TTC549 (cell line): ENCODE data around the gene HSD17B14.

ENCODE experiments used
- FAIRE-seq: peaks from 2 replicates; lab custom pipeline; 2012; peaks lifted over from hg19 to GRCh38; lab: Jason Lieb, UNC

The HSD17B14 gene

DNA sequence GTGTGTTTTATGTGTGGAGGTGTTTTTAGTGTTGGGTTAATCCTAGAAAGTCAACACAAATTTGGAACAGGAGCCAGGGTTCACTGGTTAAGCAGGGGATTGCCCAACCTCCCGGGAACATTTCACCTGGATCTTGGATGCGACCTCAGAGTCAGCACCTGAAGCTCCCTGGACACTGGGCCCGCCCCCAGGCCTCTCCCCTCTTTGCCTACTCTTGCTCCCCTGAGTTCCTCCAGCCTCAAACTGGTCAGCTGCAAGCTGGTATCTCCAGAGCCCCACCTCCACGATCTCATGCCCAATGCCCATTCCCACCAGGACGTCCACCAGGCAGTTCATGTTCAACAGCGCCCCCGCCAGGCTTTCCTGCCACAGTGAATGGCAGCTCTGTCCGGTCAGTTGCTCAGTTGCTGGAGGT lies 9.7 kb downstream of the HSD17B14 start:
- no peak for FAIRE-seq

DNA sequence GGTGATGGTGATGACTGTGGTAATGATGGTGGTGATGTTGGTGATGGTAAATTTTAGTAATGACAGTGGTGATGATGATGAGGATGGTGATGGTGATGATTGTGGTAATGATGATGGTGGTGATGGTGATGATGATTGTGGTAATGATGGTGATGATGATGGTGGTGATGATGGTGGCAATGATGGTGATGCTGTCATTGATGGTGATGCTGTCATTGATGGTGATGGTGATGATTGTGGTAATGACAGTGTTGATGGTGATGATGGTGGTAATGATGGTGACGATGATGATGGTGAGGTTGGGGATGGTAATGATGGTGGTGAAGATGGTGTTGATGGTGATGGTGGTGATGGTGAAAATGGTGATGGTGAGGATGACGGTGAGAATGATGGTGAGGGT lies 13.8 kb downstream of the HSD17B14 start:
- no peak for FAIRE-seq

DNA sequence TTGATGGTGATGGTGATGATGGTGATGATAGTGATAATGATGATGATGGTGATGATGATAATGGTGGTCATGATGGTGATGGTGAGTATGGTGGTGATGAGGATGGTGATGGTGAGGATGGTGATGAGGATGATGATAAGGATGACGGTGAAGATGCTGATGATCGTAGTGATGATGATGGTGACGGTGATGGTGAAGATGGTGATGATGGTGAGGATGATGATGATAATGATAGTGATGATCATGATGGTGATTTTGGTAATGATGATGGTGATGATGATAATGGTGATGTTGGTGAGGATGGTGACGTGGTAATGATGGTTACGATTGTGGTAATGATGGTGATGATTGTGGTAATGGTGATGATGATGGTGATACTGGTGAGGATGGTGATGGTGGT lies 14.7 kb downstream of the HSD17B14 start:
- FAIRE-seq = no peak

DNA sequence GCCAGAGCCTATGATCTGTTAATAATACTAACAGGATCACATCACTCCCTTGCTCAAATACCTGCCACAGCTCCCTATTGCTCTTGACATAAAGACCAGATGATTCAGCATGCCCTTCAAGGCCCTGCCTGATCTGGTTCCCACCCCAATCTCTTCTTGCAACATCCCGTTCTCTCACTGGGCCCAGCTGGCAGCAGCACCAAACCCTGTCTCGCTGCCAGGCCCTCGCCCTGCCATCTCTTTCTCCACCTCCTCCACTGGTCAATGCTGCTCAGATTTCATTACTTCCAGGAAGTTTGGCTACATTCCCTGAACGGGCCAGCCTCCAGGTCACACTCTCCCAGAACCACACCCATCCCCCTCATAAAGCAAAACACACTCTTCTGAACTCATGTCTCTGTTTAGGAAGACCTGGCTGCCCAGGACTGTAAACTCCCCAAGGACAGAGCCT lies 16.9 kb downstream of the HSD17B14 start:
- no peak for FAIRE-seq

DNA sequence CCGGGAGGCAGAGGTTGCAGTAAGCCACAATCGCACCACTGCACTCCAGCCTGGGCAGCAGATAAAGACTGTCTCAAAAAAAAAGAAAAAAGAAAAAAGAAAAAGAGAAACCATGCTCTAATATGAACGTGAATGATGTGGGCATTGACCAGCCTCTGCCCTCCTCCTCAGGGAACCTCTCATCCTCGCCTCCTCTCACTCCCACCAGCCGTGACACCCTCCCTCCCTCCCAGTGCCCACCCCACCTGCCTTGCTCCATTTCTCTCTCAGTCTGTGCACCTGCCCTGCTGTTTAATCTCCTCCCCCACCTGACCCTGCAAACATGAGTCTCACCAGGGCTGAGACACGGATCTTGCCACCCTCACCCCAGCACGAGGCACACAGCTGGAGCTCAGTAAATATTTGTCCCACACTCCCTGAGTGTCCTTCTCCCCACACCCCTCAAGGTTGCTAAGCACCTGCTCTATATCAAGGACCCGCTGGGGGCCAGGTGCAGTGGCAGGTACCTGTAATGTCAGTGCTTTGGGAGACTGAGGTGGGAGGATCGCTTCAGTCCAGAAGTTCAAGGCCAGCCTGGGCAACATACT lies 18.0 kb downstream of the HSD17B14 start:
- no peak for FAIRE-seq

DNA sequence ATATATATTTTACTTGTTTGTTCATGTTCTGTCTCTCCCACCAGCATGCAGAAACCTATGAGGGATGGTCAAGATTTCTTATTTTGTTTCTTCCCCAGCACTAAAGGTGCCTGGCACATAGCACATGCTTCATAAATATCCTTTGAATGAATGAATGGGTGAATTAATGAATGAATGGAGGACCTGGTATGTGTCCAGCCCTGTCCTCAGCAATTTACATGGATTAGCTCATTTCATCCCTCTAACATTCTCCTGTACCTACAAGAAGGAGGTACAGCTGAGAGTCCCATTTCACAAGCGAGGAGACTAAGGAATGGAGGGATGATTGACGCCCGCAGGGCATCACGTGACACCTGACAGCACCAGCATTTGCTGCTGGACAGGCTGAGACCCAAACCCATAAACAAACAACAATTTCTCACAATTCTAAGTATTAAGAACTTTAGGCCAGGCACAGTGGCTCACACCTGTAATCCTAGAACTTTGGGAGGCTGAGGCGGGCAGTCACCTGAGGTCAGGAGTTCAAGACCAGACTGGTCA lies 18.6 kb downstream of the HSD17B14 start:
- FAIRE-seq = no peak

DNA sequence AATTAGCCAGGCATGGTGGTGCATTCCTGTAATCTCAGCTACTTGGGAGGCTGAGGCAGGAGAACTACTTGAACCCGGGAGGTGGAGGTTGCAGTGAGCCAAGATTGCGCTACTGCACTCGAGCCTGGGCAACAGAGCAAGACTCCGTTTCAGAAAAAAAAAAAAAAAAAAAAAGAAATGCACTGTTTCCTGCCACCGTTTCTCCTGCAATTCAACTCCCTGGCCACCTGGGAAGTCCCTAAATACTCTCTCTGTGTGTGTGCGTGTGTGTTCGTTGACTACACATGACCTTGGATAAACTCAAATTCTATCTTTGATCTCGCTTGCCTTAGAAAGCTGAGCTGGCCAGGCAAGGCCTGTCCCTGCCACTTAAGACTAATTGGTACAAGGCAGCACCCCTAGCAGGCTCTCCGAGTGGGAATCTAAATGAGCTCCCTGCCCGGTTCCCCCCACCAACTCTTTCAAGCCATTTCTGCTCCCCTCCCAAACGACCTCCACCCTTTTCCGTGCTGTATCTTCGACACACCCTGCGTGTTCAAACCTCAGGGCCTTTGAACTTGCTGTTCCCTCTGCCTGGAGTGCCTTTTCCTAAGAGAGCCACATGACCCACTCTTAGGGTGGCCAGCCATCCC lies 20.3 kb downstream of the HSD17B14 start:
- FAIRE-seq = no peak

DNA sequence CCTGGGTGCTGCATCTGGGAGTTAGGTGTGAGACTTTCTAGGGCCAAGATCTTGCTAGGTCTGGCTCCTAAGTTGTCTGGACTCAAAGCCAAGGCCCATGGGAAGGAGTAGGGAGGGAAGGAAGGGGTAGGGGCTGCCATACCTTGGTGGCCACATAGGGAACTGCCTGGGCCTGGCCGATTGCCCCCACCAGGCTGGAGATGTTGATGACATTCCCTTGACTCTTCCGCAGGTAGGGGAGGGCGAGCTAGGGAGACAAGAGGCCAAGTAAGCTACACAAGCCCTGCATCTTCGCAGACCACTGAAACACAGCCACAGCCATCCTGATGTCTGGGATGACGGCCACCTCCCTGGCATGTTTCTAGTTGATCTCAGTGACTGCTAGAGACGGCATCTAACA lies 21.4 kb downstream of the HSD17B14 start:
- FAIRE-seq = no peak

DNA sequence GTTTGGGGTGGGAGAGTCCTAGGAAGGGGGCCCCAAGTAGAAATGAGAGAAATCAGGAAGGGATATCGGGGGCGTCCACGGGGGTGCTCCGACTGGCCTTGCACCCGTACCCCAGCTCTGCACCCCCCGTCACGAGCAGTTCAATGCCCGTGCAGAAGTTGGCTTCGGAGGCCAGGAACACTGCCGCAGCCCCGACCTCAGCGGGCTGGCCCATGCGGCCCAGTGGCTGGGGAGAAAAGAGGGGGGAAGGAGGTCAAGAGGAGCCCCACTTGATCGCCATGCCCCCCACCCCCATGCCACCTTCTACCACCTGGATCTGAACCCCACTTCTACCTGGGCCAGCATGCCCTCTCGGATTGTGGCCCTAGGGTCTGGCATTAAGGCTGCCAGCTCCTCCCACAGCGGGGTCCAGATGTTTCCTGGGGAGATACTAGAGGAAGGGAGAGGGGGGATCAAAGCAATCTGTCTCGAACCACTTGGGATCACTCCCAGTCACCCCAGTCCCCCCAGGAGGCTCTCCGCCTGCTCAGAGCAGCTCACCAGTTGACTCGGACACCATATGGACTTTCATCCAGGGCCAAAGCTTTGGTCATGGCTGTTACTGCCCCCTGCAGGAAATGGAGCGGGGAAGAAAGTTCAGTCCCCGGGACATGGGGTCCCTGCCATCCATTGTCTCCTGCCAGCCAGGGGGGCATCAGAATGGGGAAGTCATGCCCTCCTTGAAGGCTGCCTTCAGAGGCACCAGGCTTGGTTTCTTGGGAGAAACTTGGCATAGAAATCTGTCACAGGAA lies 23.0 kb downstream of the HSD17B14 start:
- FAIRE-seq = no peak

DNA sequence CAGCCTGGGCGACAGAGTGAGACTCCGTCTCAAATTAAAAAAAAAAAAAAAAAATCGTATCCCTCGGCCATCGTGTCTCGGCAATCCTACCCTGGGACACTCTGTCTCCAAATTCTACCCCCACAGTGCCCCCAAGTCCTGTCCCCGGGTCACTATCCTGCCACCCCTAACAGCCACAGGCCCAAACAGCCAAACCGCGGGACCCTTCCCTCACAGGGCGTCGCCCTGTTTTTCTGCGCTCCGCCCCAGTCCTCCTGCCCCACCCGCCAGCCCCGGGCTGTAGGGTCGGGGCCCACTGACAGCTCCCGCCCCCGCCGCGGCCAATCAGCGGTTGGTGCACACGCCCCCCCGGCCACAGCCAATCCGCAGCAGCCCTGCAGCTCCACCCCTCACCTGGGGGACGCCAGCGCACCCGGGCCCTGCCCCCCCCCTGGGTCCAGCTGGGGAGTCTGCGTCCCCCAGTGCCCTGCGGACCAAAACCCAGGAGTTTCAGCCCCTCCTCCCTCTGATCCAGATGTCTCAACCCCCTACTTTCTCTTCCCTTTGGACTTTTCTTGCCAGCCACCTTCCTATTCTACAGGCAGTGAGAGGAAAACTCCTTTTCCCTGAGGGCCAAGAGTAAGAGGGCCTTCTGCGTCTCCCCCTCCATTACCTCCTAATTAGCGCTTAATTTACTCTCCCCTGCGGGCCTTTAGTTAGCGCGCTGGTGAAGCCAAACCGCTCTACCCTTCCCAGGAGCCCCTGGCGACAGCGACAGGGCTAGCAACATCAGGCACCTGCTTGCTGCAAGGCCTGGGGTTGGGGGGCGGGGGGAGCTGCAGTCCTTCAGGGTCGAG lies 24.0 kb downstream of the HSD17B14 start:
- FAIRE-seq = no peak

DNA sequence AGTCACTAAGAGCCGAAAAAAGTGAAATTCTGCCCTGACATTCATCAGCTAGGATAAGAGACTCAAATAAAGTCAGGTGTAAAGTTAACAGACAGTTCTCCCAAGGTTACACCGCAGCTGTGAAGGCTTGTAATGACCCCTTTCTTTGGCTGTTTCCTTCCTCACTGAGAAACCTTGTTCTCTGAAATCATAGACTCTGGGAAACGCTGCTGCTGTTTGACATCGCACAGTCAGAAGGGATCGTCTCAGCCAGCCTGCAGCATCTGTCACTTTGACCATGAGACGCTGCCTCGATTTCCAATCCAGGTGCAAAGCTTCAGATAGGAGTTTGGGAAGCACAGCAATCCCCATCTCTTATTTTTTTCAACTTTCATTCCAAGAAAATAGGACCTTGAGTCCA lies 26.1 kb downstream of the HSD17B14 start:
- FAIRE-seq = no peak

DNA sequence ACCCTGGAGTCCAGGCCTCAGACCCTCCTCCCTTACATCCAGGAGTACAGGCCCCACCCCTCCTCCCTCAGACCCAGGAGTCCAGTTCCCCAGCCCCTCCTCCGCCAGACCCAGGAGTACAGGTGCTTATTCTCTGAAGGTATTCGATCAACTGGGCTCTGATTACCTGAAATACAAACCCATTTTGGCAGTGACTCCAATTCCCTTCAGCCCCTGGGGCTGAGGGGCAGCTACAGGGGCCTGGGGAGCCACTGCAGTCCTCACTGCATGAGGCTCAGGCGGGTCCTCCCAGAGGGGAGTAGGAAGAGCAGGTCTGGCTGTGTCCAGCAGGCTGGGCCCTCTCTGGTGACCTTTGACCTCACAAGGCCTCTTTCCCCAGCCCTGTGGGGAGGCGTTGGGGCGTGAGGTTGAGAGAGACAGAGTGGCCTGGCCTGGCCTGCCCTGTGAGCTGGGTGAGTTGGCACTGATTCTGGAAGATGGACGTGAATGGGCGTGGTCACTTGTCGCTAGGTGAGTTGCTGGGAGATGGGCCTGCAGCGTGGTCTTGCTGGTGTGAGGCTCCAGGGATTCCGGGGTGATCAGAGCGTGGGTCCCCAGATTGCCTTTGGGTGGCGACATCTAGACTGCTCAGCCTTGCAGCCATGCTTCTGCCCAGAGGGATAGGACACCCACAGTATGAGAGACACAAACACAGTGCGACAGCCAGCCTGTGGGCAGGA lies 28.5 kb downstream of the HSD17B14 start:
- FAIRE-seq = no peak

DNA sequence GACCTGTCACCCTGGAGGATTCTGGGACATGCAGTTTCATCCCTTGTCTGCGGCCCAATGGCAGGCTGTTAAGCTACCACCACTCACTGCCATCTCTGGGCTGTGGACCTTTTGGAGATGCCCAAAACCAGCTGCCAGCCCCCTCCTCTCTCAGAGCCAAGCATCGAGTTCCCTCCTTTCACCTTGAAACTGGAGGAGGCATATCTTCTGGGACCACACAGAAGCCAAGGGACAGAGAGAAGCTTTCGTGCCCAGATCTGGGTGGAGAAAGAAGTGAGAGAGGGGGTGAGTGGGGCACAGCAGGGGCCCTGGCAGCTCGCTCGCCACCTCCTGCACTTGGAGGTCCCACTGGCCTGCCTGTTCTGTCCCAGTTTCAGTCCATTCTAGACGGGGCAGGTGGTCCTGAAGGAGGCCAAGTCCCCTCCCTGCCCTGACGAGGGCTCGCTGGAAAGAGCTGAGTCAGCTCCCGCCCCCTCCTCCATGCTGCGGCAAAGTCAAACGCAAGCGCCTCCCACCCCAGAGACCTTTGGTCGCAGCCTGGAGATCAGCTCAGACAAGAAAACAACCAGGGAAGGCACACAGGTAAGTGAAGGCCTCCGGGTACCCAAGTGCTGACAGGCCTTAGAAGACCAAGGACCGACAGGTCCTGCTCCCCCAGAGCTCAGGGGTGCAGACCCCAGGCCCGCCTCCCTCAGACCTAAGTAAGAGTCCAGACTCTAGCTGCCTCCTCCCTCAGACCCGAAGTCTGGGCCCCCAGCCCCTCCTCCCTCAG lies 29.3 kb downstream of the HSD17B14 start:
- FAIRE-seq = no peak

DNA sequence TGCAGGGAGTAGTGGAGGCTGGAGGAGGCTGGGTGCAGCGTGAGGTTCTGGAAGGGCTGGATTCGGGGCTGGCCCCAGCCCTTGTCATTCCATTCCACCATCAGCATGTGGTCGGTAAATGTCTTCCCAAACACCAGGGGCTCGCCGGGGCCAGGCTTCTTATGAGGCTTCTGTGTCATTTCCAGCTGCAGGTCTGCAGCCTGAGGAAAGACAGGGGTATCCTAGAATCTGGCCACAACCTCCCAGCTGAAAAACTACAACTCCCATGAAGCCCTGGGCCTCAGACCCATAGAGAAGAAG lies 29.8 kb downstream of the HSD17B14 start:
- no peak for FAIRE-seq

DNA sequence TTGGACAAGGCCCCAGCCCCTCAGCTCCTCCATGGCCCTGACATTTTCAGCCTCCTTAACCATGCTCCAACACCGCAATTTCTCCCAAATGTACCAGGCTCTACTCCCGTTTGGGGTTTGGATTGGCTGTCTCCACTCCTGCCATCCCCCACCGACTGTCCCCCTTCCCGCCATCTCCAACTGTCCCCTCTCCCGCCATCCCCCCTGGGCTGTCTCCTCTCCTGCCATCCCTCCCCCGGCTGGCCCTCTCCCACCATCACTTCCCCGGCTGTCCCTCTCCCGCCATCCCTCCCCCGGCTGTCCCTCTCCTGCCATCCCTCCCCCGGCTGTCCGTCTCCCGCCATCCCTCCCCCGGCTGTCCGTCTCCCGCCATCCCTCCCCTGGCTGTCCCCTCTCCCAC lies 30.8 kb downstream of the HSD17B14 start:
- no peak for FAIRE-seq

DNA sequence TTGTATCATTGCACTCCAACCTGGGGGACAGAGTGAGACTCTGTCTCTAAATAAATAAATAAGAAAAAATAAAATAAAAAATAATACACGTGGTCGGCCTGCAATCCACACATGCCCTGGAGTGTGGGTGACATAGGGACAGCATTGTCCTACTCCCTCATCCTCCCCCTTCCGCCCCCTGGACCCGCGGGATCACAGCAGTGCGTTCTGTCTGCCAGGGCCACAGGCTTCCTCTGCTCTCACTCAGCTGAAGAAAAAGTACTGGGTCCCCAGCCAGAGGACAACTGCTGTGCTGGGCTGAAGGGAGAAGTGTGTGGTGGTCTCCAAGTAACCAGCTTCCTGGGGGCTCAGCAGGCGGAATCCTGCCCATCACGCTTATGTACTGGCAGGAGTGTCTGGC lies 31.8 kb downstream of the HSD17B14 start:
- no peak for FAIRE-seq

DNA sequence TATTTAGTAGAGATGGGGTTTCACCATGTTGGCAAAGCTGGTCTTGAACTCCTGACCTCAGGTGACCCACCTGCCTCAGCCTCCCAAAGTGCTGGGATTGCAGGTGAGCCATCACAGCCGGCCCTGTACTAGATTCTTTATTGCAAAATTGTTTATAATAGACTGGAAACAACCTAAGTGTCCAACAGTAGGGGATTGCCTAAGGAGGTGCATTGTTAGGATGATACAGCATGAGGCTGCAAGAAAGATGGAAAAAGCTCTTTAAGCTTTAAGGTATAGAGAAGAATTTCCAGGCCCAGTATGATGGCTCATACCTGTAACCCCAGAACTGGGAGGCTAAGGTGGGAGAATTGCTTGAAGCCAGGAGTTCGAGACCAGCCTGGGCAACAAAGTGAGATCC lies 33.7 kb downstream of the HSD17B14 start:
- FAIRE-seq = no peak

DNA sequence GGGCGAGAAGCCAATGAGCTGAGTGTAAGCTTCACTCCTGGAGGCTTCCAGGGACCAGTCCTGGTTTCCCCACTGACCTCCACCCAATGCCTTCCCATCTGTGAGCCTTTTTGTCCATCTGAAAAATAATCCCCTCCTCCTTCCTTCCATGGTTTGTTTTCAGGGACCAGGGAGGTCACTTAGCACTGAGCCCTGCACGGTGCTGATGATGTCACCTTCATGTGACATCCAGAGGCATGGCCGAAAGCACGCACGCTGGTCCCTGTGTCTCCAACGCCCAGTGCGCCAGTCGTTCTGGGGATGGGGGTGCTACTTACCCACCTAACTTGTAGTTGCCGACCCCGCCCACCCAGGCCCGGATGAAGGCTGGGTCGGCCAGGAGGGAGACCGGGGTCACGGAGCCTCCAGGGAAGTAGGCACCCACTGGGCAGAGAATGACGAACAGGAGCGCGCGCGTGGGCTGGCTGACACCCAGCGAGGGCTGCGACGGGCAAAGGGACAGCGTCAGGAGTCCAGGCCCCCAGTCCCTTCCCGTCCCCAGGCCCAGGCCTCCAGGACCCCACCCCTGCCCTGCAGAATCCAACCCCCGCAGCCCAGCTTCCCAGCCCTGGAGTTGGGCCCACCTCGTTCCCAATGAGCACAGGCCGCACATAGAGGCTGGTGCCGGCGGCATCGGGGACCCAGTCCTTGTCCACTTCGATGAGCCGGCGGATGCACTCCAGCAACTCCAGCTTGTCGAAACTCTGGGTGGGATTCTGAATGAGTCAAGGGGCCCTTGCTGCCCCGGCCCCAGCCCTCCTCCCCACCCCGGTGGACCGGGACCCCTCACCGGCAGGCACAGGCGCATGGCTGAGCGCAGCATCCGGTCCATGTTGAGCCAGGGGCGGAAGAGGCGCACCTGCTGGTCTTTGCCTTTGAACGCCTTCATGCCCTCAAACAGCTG lies 36.7 kb downstream of the HSD17B14 start:
- no peak for FAIRE-seq

DNA sequence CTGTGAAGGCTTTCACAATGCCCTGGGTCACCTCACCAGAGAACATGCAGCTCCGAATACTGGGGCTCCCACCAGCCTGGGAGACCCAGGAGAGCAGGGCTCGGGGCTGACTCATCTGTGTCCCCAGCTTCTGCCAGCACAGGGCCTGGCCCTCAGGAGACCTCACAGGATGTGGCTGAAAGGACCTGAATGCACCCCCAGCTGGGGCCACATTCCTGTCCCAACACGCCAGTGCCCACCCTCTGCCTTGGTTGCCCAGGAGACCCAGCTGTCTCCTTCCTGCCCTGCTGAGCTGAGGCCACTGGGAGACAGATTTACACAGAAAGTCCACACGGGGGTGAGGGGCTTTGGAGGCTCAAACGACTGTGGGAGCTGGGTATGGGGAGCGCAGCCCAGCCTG lies 37.4 kb downstream of the HSD17B14 start:
- FAIRE-seq = no peak

DNA sequence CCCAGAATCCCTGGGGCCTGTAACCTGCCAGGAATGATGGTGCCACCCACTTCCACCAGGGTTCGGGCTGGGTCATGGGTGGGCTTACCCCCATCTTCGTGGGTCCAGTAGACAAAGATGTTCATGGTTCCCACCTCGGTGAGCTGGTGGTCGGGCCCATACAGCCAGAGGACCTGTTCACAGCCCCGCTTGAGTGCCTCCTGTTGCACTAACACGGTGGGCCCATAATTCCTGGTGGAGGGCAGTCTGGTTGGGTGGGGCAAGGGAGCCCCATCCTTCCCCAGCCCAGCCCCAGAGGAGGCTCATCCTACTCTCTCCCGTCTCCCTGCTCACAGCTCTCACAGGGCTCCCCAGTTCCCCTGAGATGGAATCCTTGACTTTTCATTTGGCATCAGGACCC lies 39.2 kb downstream of the HSD17B14 start:
- FAIRE-seq = no peak
